ENCODE results near the gene MTHFSD.

DNA sequence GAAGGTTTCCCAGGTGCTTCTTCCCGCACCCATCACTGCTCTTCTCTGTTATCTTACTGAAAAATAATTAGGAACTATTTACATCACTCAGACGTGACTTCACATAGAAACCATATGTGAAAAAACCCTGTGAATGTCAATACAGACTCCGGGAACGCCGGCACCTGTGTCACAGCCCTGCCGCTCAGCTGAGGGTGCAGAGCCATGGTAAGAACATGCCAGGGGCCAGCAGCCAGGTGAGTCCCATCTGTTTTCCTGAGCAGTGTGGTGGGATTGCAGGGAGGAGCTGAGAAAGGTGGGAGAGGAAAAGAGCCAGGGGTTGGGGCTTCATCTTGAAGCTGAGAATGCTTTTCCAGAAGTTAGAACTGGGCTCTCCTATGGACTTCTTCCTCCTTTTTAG lies 31.0 kb downstream of the MTHFSD start:
- TF ChIP-seq, protein P1, sequence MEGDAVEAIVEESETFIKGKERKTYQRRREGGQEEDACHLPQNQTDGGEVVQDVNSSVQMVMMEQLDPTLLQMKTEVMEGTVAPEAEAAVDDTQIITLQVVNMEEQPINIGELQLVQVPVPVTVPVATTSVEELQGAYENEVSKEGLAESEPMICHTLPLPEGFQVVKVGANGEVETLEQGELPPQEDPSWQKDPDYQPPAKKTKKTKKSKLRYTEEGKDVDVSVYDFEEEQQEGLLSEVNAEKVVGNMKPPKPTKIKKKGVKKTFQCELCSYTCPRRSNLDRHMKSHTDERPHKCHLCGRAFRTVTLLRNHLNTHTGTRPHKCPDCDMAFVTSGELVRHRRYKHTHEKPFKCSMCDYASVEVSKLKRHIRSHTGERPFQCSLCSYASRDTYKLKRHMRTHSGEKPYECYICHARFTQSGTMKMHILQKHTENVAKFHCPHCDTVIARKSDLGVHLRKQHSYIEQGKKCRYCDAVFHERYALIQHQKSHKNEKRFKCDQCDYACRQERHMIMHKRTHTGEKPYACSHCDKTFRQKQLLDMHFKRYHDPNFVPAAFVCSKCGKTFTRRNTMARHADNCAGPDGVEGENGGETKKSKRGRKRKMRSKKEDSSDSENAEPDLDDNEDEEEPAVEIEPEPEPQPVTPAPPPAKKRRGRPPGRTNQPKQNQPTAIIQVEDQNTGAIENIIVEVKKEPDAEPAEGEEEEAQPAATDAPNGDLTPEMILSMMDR (IDR thresholded peaks at IDR 0.05) = no peak
- TF ChIP-seq POLR2A (IDR thresholded peaks at IDR 0.05) = no peak
- TF ChIP-seq POLR2AphosphoS5 (IDR thresholded peaks at IDR 0.05) = no peak
